Measurements from ENCODE around the gene RABGEF1. TPM values are rescaled to one million over a fixed set of nuclear protein-coding genes. Genes with fewer than 3 reads are reported as not detected.
A peak's percentile ranks its signal among the peaks of the same experiment; 100 is the strongest.
"Not testable (repeated sequence)": the region's sequence is repeated elsewhere in the genome, so short reads cannot be mapped to it uniquely, and the experiment has no call there.

RABGEF1 gene
- total and polyA plus RNA-seq, 2 donors (not counting 1 experiment from before 2014, with no cell fraction given), result 41.6 to 47.9 TPM

DNA sequence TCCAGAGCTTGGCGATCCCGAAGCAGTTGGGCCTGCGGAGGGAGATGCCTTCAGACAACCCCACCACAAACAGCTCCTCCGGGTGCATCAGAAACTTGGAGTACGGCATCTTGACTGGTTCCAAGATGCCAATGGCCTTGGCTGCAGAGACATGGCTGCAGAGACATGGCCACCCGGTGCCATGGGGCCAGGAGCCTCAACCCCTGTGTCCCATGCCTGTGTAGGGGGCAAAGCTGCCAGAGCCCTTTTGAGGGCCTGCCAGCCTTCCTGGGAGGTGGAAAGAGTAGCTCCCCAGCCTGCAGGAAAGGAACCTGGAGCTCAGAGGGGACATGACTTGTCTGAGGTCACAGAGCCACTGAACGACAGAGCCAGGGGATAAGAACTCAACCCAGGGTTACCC lies 83.5 kb downstream of the RABGEF1 start:
- no peak overlapping the region for H2AFZ ChIP-seq (ENCODE audit: low read length)

DNA sequence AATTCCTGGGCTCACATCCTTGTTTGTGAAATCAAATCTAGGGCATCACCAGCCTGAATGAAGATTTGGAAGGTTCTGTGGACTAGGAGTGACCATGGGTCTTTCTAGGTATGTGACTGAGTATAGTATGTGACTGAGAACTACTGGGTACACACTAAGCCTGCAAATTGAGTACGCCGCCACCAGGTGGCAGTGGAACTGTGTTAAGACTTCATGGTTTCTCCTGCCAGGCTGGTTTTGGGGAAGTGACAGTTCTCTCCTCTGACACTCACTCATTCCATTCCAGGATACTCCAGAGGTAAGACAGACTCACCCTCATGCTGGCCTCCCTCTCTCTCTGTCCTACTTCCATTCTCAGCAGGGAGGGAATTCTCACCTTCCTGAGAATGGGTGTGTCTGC lies 85.0 kb downstream of the RABGEF1 start:
- not testable (repeated sequence) for H4K20me1 ChIP-seq (ENCODE audit: control insufficient read depth, extremely low read depth, insufficient read depth, low read length); H3K4me1 ChIP-seq (ENCODE audit: control insufficient read depth, extremely low read depth, insufficient read depth, low read length); H3K9ac ChIP-seq (ENCODE audit: insufficient read depth, low read length); H3K4me3 ChIP-seq (replicated peaks in 1 of 4; ENCODE audit: control extremely low read depth in 1 of 4, insufficient read depth in 1 of 4, low read depth in 3 of 4, low read length in 4 of 4); H3K36me3 ChIP-seq (ENCODE audit: control insufficient read depth, insufficient read depth, low read length); H3K79me2 ChIP-seq (ENCODE audit: control insufficient read depth, insufficient read depth, low read length); H3K27me3 ChIP-seq (ENCODE audit: control insufficient read depth, insufficient read depth, low read length); H3K27ac ChIP-seq (ENCODE audit: insufficient read depth, low read length); H3K9me3 ChIP-seq (ENCODE audit: control insufficient read depth, insufficient read depth, low read depth, low read length); H2AFZ ChIP-seq (ENCODE audit: low read length); H3K4me2 ChIP-seq (ENCODE audit: extremely low read depth, insufficient read depth, low read length)
- TF ChIP-seq, protein P1, sequence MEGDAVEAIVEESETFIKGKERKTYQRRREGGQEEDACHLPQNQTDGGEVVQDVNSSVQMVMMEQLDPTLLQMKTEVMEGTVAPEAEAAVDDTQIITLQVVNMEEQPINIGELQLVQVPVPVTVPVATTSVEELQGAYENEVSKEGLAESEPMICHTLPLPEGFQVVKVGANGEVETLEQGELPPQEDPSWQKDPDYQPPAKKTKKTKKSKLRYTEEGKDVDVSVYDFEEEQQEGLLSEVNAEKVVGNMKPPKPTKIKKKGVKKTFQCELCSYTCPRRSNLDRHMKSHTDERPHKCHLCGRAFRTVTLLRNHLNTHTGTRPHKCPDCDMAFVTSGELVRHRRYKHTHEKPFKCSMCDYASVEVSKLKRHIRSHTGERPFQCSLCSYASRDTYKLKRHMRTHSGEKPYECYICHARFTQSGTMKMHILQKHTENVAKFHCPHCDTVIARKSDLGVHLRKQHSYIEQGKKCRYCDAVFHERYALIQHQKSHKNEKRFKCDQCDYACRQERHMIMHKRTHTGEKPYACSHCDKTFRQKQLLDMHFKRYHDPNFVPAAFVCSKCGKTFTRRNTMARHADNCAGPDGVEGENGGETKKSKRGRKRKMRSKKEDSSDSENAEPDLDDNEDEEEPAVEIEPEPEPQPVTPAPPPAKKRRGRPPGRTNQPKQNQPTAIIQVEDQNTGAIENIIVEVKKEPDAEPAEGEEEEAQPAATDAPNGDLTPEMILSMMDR (conservative IDR thresholded peaks at IDR 0.05 in 1 of 2, IDR thresholded peaks at IDR 0.05 in 1 of 2; ENCODE audit: low read depth in 1 of 2, low read length in 2 of 2), result peak in 1 of 2 donors; percentile 30
- peak; percentile 11 to 22 for DNase-seq (ENCODE audit: low read depth in 2 of 2)

More for the DNA sequence above, 83.5 kb downstream of the RABGEF1 start:
- Histone ChIP-seq H3K27ac (ENCODE audit: insufficient read depth, low read length) (no peak overlapping the region), H3K79me2 (ENCODE audit: control insufficient read depth, insufficient read depth, low read length) (no peaks in the 10 kb centered on the region), H4K20me1 (ENCODE audit: control insufficient read depth, extremely low read depth, insufficient read depth, low read length) (no peaks in the 10 kb centered on the region), H3K36me3 (ENCODE audit: control insufficient read depth, insufficient read depth, low read length) (no peaks in the 10 kb centered on the region), H3K9me3 (ENCODE audit: control insufficient read depth, insufficient read depth, low read depth, low read length) (no peaks in the 10 kb centered on the region), H3K27me3 (ENCODE audit: control insufficient read depth, insufficient read depth, low read length) (no peaks in the 10 kb centered on the region), H3K4me3 (replicated peaks in 1 of 4; ENCODE audit: control extremely low read depth in 1 of 4, insufficient read depth in 1 of 4, low read depth in 3 of 4, low read length in 4 of 4) (no peak overlapping the region), H3K9ac (ENCODE audit: insufficient read depth, low read length) (no peak overlapping the region), H3K4me2 (ENCODE audit: extremely low read depth, insufficient read depth, low read length) (no peak overlapping the region), H3K4me1 (ENCODE audit: control insufficient read depth, extremely low read depth, insufficient read depth, low read length) (no peaks in the 10 kb centered on the region)
- TF ChIP-seq EZH2 (IDR thresholded peaks at IDR 0.05; ENCODE audit: low read length, missing control alignments), result no peak
- TF ChIP-seq, protein P1 (conservative IDR thresholded peaks at IDR 0.05 in 1 of 2, IDR thresholded peaks at IDR 0.05 in 1 of 2; ENCODE audit: low read depth in 1 of 2, low read length in 2 of 2), result no peak
- no peak for DNase-seq (ENCODE audit: low read depth in 2 of 2)

DNA sequence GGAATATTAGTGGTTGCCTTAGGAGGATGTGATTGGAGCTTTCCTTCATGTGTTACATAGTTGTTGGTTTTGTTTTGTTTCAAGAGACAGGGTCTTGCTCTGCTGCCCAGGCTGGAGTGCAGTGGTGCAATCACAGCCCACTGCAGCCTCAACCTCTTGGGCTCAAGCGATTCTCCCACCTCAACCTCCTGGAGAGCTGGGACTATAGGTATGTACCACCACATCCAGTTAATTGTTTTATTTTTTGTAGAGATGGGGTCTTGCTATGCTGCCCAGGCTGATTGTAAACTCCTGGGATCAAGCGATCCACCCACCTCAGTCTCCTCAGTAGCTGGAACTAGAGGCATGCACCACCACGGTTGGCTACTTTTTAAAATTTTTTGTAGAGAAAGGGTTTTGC lies 86.1 kb downstream of the RABGEF1 start:
- Histone ChIP-seq H3K9ac (ENCODE audit: insufficient read depth, low read length) (no peak overlapping the region), H3K79me2 (ENCODE audit: control insufficient read depth, insufficient read depth, low read length) (no peaks in the 10 kb centered on the region), H3K4me1 (ENCODE audit: control insufficient read depth, extremely low read depth, insufficient read depth, low read length) (no peaks in the 10 kb centered on the region), H3K27ac (ENCODE audit: insufficient read depth, low read length) (no peak overlapping the region), H3K9me3 (ENCODE audit: control insufficient read depth, insufficient read depth, low read depth, low read length) (no peaks in the 10 kb centered on the region), H4K20me1 (ENCODE audit: control insufficient read depth, extremely low read depth, insufficient read depth, low read length) (no peaks in the 10 kb centered on the region), H3K4me3 (replicated peaks in 1 of 4; ENCODE audit: control extremely low read depth in 1 of 4, insufficient read depth in 1 of 4, low read depth in 3 of 4, low read length in 4 of 4) (no peak overlapping the region), H3K27me3 (ENCODE audit: control insufficient read depth, insufficient read depth, low read length) (no peaks in the 10 kb centered on the region), H2AFZ (ENCODE audit: low read length) (no peak overlapping the region), H3K36me3 (ENCODE audit: control insufficient read depth, insufficient read depth, low read length) (no peaks in the 10 kb centered on the region), H3K4me2 (ENCODE audit: extremely low read depth, insufficient read depth, low read length) (no peak overlapping the region)
- no peak for DNase-seq (ENCODE audit: low read depth in 2 of 2)
- TF ChIP-seq EZH2 (IDR thresholded peaks at IDR 0.05; ENCODE audit: low read length, missing control alignments), result no peak
- TF ChIP-seq, protein P1 (conservative IDR thresholded peaks at IDR 0.05 in 1 of 2, IDR thresholded peaks at IDR 0.05 in 1 of 2; ENCODE audit: low read depth in 1 of 2, low read length in 2 of 2), result no peak

DNA sequence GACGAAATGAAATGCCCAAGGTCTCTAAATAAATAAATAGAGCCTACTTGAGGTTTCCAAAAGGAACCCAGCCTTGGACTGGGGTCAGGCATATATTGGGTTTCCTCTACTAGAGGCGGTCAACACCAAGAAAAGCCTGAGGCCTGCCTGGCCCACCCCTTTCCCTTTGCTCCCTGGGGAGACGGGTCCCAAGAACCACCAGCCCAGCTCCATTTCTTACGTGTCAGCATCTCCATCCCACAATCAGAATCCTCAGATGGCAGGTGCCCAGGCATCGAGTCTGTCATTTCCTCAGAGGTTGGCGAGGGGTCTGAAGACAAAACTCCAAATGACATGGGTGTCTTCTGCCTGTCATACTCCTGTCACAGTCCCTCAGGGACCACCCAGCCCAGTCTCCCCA lies 90.4 kb downstream of the RABGEF1 start:
- not testable (repeated sequence) for H3K79me2 ChIP-seq (ENCODE audit: control insufficient read depth, insufficient read depth, low read length); H3K9me3 ChIP-seq (ENCODE audit: control insufficient read depth, insufficient read depth, low read depth, low read length); H3K4me2 ChIP-seq (ENCODE audit: extremely low read depth, insufficient read depth, low read length); H3K36me3 ChIP-seq (ENCODE audit: control insufficient read depth, insufficient read depth, low read length); H3K27ac ChIP-seq (ENCODE audit: insufficient read depth, low read length); H3K27me3 ChIP-seq (ENCODE audit: control insufficient read depth, insufficient read depth, low read length); H3K4me3 ChIP-seq (replicated peaks in 1 of 4; ENCODE audit: control extremely low read depth in 1 of 4, insufficient read depth in 1 of 4, low read depth in 3 of 4, low read length in 4 of 4); H2AFZ ChIP-seq (ENCODE audit: low read length); H4K20me1 ChIP-seq (ENCODE audit: control insufficient read depth, extremely low read depth, insufficient read depth, low read length); H3K9ac ChIP-seq (ENCODE audit: insufficient read depth, low read length); H3K4me1 ChIP-seq (ENCODE audit: control insufficient read depth, extremely low read depth, insufficient read depth, low read length); DNase-seq (ENCODE audit: low read depth in 2 of 2)
